CD14-positive monocyte (primary cell): ENCODE measurements around the gene PDGFD. TPM values are rescaled to one million over a fixed set of nuclear protein-coding genes. Genes with fewer than 3 reads are reported as not detected.

Experiments
- DNase-seq, 3 donors: peaks; one replicate each; pipeline ENCODE4 v3.0.0-alpha.2; 2011 to 2022
- H2AFZ ChIP-seq: 2 replicates; pipeline ENCODE4 v1.6.0; 2012; ENCODE audit warnings: mild to moderate bottlenecking, low read depth, low read length, inconsistent platforms; ENCODE audit not compliant: insufficient read depth, poor library complexity, severe bottlenecking
- H3K27ac ChIP-seq, 2 donors: 1 replicate in 1 of 2; 2 replicates in 1 of 2; pipeline ENCODE4 v1.5.1; 2012 to 2013; ENCODE audit warnings: low read length in 2 of 2, control low read depth in 1 of 2, inconsistent platforms in 1 of 2, low read depth in 1 of 2, mild to moderate bottlenecking in 1 of 2
- H3K27me3 ChIP-seq, 2 donors: one replicate each; pipeline versions ENCODE4 v1.6.0 to v1.6.1; 2011 to 2013; ENCODE audit warnings: low read length in 2 of 2; ENCODE audit not compliant: control insufficient read depth in 2 of 2, insufficient read depth in 2 of 2
- H3K36me3 ChIP-seq, 2 donors: replicated peaks in 1 of 2; 1 replicate in 1 of 2; 2 replicates in 1 of 2; pipeline versions ENCODE4 v1.5.1 to v1.6.1; 2012 to 2013; ENCODE audit warnings: low read length in 2 of 2, control low read depth in 1 of 2, inconsistent platforms in 1 of 2, mild to moderate bottlenecking in 1 of 2; ENCODE audit not compliant: insufficient read depth in 2 of 2, control insufficient read depth in 1 of 2
- H3K4me1 ChIP-seq, 2 donors: 1 replicate in 1 of 2; 2 replicates in 1 of 2; pipeline versions ENCODE4 v1.5.1 to v1.6.1; 2012 to 2013; ENCODE audit warnings: low read length in 2 of 2, control low read depth in 1 of 2, inconsistent platforms in 1 of 2, mild to moderate bottlenecking in 1 of 2, moderate library complexity in 1 of 2; ENCODE audit not compliant: insufficient read depth in 2 of 2, control insufficient read depth in 1 of 2
- H3K4me2 ChIP-seq: replicated peaks from 2 replicates; pipeline ENCODE3; 2012; ENCODE audit warnings: low read length, moderate library complexity, mild to moderate bottlenecking; ENCODE audit not compliant: poor library complexity, severe bottlenecking; ENCODE audit errors: extremely low read depth
- H3K4me3 ChIP-seq, 3 experiments: fragments of 200-600 bp in 1 of 3; sonication (generic) in 1 of 3; replicated peaks in 1 of 3; 1 replicate in 2 of 3; 2 replicates in 1 of 3; pipeline ENCODE4 v1.5.1; 2011 to 2013; ENCODE audit warnings: low read length in 3 of 3, mild to moderate bottlenecking in 3 of 3, control low read depth in 2 of 3, low read depth in 2 of 3, inconsistent platforms in 1 of 3, moderate library complexity in 1 of 3
- H3K79me2 ChIP-seq: 2 replicates; pipeline ENCODE4 v1.6.0; 2012; ENCODE audit warnings: mild to moderate bottlenecking, control low read depth, inconsistent platforms, low read length, moderate library complexity; ENCODE audit not compliant: insufficient read depth
- H3K9ac ChIP-seq: 2 replicates; pipeline ENCODE4 v1.6.0; 2017; ENCODE audit warnings: low read length, mild to moderate bottlenecking; ENCODE audit not compliant: insufficient read depth, poor library complexity, severe bottlenecking
- H3K9me3 ChIP-seq, 2 donors: replicated peaks in 1 of 2; 1 replicate in 1 of 2; 2 replicates in 1 of 2; pipeline versions ENCODE4 v1.5.1 to v1.6.1; 2012 to 2013; ENCODE audit warnings: low read length in 2 of 2, control low read depth in 1 of 2; ENCODE audit not compliant: control insufficient read depth in 1 of 2, insufficient read depth in 1 of 2
- H4K20me1 ChIP-seq: 2 replicates; pipeline ENCODE4 v1.6.0; 2012; ENCODE audit warnings: mild to moderate bottlenecking, low read length, control low read depth, moderate library complexity; ENCODE audit not compliant: insufficient read depth
- H3K27ac Mint-ChIP-seq, 7 donors: one replicate each; pipeline ENCODE4 v1.8.0; 2020; ENCODE audit warnings: mild to moderate bottlenecking in 7 of 7, mixed read lengths in 7 of 7, moderate library complexity in 6 of 7, inconsistent platforms in 2 of 7
- H3K27me3 Mint-ChIP-seq, 3 donors: one replicate each; pipeline ENCODE4 v1.8.0; 2021 to 2022; ENCODE audit warnings: low read depth in 3 of 3, mild to moderate bottlenecking in 3 of 3, mixed read lengths in 3 of 3, moderate library complexity in 3 of 3, inconsistent platforms in 1 of 3
- H3K36me3 Mint-ChIP-seq, 2 donors: one replicate each; pipeline ENCODE4 v1.8.0; 2020; ENCODE audit warnings: mixed read lengths in 2 of 2, inconsistent platforms in 1 of 2, mild to moderate bottlenecking in 1 of 2
- H3K4me1 Mint-ChIP-seq: one replicate; pipeline ENCODE4 v1.8.0; 2020; ENCODE audit warnings: mild to moderate bottlenecking, mixed read lengths
- H3K4me3 Mint-ChIP-seq, 2 donors: one replicate each; pipeline ENCODE4 v1.8.0; 2020; ENCODE audit warnings: mild to moderate bottlenecking in 2 of 2, mixed read lengths in 2 of 2, moderate library complexity in 1 of 2
- H3K9me3 Mint-ChIP-seq, 7 donors: one replicate each; pipeline ENCODE4 v1.8.0; 2020 to 2022; ENCODE audit warnings: mixed read lengths in 7 of 7, mild to moderate bottlenecking in 6 of 7, moderate library complexity in 6 of 7, inconsistent platforms in 2 of 7
- WGBS: methylation state at CpG from one replicate; pipeline ENCODE4 v1.1.5; 2013; ENCODE audit warnings: missing lambda C conversion rate; ENCODE audit not compliant: insufficient coverage; 5-methylcytosine and 5-hydroxymethylcytosine counted together
- intact Hi-C, 2 donors: fragments of 100-400 bp; cut with micrococcal nuclease; formaldehyde crosslinking; loops; one replicate each; pipeline versions ENCODE4 v1.15.0 to v1.15.1; 2023
- polyA plus RNA-seq, 3 donors: library from polyadenylated mRNA; depleted of rRNA in 1 of 3; unstranded in 2 of 3; stranded (reverse) in 1 of 3; fragments of 300-500 nt in 2 of 3; fragments of >200 nt in 1 of 3; fragmentation: Illumina TruSeq in 2 of 3; gene quantifications; 1 replicate in 2 of 3; 2 replicates in 1 of 3; pipeline ENCODE4 v1.2.3, GENCODE V29; 2012 to 2021
- TF ChIP-seq, protein P1 (sequence below): fragments of 200-600 bp; IDR thresholded peaks from one replicate; pipeline ENCODE4 v1.8.0; 2022; ENCODE audit warnings: antibody characterized with exemption, mild to moderate bottlenecking

Gene PDGFD
- polyA plus RNA-seq, 3 donors: 0.05 to 0.15 TPM; not detected in 1

DNA sequence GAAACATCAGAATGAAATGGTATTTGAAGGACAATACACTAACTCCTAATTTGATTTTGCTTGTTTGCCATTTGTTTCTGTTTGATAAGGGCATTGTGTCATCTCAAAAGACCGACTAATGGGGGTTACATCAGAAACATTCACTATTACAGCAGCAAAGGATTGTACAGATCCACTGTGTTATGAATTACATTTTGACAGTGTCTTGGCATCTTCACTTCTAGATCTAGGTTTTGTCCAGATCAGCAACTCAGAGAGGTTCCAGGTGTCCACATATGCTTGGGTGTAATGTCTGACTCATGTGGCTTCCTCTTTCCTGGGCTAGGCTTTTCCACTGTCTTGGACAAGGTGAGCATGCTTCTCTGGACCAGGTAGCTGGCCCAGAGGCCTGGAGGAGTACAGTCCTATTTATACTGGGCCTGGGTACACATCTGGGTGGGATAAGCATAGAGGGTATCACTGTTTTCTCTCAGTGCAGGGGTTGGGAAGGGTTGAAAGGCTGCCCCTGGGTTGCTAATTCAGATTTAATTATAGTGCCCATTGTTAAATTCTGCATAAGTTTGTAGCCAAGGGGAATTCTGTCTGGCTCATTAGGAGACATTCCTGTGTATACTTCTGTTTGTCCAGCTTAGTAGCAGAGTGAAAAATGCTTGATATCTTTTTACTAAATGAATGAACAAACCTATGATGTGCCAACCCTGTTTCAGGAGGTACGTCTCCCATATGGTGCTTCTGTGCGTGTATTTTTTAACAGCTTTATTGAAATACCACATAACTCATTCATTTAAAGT is 103.7 kb downstream of the PDGFD start:
- H3K27ac Mint-ChIP-seq: peak overlapping the region in 2 of 7 donors; percentile 8 to 12
- Histone ChIP-seq H3K9ac (no peak overlapping the region), H3K79me2 (no peaks in the 10 kb centered on the region), H3K27ac (no peak overlapping the region), H3K4me3 (no peak overlapping the region), H3K4me1 (peaks cover 44 to 48% of the 10 kb centered on the region in 2 donors), H3K4me2 (no peak overlapping the region), H4K20me1 (no peaks in the 10 kb centered on the region), H3K36me3 (no peaks in the 10 kb centered on the region), H2AFZ (no peak overlapping the region), H3K9me3 (no peaks in the 10 kb centered on the region), H3K27me3 (no peaks in the 10 kb centered on the region)
- H3K36me3 Mint-ChIP-seq: no peaks in the 10 kb centered on the region
- peaks cover 52% of the 10 kb centered on the region for H3K4me1 Mint-ChIP-seq
- peaks cover 0 to 7% (median 5%) of the 10 kb centered on the region in 7 donors for H3K9me3 Mint-ChIP-seq
- TF ChIP-seq, protein P1, sequence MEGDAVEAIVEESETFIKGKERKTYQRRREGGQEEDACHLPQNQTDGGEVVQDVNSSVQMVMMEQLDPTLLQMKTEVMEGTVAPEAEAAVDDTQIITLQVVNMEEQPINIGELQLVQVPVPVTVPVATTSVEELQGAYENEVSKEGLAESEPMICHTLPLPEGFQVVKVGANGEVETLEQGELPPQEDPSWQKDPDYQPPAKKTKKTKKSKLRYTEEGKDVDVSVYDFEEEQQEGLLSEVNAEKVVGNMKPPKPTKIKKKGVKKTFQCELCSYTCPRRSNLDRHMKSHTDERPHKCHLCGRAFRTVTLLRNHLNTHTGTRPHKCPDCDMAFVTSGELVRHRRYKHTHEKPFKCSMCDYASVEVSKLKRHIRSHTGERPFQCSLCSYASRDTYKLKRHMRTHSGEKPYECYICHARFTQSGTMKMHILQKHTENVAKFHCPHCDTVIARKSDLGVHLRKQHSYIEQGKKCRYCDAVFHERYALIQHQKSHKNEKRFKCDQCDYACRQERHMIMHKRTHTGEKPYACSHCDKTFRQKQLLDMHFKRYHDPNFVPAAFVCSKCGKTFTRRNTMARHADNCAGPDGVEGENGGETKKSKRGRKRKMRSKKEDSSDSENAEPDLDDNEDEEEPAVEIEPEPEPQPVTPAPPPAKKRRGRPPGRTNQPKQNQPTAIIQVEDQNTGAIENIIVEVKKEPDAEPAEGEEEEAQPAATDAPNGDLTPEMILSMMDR: no peak
- H3K4me3 Mint-ChIP-seq: no peak overlapping the region
- intact Hi-C loops: no loop called here
- no peaks in the 10 kb centered on the region for H3K27me3 Mint-ChIP-seq
- WGBS: no CpG with 5 or more reads among the region's 3 CpGs
- DNase-seq: no peak

DNA sequence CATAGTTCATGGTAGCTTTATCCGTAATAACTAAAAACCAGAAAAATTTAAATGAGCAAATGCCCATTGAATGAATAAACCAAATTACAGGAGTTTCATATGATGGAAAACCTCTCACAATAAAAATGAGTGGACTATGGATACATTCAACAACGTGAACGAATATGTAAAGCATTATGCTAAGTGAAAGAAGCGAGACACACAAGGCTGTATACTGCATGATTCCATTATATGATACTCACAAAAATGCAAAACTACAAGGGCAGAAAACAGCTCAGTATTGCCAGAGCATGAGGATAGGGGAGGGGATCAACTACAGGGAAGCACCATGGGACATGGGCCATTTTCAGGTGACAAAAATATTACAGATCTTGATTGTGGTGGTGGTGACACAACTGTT is 105.3 kb downstream of the PDGFD start:
- Mint-ChIP-seq H3K36me3 (no peaks in the 10 kb centered on the region), H3K9me3 (peaks cover 0 to 6% (median 4%) of the 10 kb centered on the region in 7 donors), H3K27me3 (no peaks in the 10 kb centered on the region), H3K4me3 (no peak overlapping the region), H3K4me1 (peaks cover 46% of the 10 kb centered on the region), H3K27ac (no peak overlapping the region)
- Histone ChIP-seq H3K4me3 (no peak overlapping the region), H4K20me1 (no peaks in the 10 kb centered on the region), H3K27ac (no peak overlapping the region), H3K79me2 (no peaks in the 10 kb centered on the region), H3K4me2 (no peak overlapping the region), H3K36me3 (no peaks in the 10 kb centered on the region), H3K4me1 (peaks cover 37 to 41% of the 10 kb centered on the region in 2 donors), H3K27me3 (no peaks in the 10 kb centered on the region), H3K9ac (no peak overlapping the region), H3K9me3 (no peaks in the 10 kb centered on the region), H2AFZ (no peak overlapping the region)
- TF ChIP-seq, protein P1: no peak
- no CpG with 5 or more reads among the region's 4 CpGs for WGBS
- intact Hi-C loops: no loop called here
- no peak for DNase-seq
